K562 (cell line): Measurements from ENCODE around the gene MAP4K4. TPM values are rescaled to one million over a fixed set of nuclear protein-coding genes. Genes with fewer than 3 reads are reported as not detected.

Source experiments
- ATAC-seq: fragments of 200-7000 bp; cut with Tn5 transposase; 3 replicates; pipeline ENCODE4 v1.9.1; 2020; ENCODE audit warnings: moderate library complexity
- BruUV-seq: library from RNA; stranded (reverse); fragments of 400-500 nt; replicated peaks from 2 replicates; lab custom pipeline; 2021; lab: Mats Ljungman, UMichigan
- CTCF ChIA-PET: fragments of 300-600 bp; formaldehyde crosslinking; extraction: SDS; loops from one replicate; lab custom pipeline; 2021; ENCODE audit warnings: low intra/inter-chr PET ratio; lab: Yijun Ruan, JAX
- POLR2A ChIA-PET: fragments of 300-600, 350-650 bp; sonication (Branson Sonifier 250); formaldehyde crosslinking; extraction: SDS; loops from one replicate; lab custom pipeline; 2021; ENCODE audit warnings: antibody characterized with exemption, inconsistent platforms; lab: Yijun Ruan, JAX
- DNase-seq, 4 experiments: peaks; one replicate each; pipeline versions ENCODE4 v3.0.0 to v3.0.0-alpha.2; 2011 to 2018; ENCODE audit warnings: low spot score in 3 of 4, mixed read lengths in 3 of 4; ENCODE audit errors: extremely low read depth in 1 of 4
- FAIRE-seq: peaks from 2 replicates; lab custom pipeline; 2011; peaks lifted over from hg19 to GRCh38; lab: Jason Lieb, UNC
- H2AFZ ChIP-seq: 2 replicates; pipeline ENCODE4 v1.6.0; 2011; ENCODE audit warnings: low read depth, low read length, control low read depth, inconsistent platforms
- H3K27ac ChIP-seq: fragments of 200-600 bp; 3 replicates; pipeline ENCODE4 v1.8.0; 2011; ENCODE audit warnings: low read depth, mild to moderate bottlenecking, control low read depth, inconsistent platforms, low read length, moderate library complexity, mixed read lengths; ENCODE audit errors: extremely low read depth
- H3K27me3 ChIP-seq, 2 experiments: fragments of 300-600 bp in 1 of 2; 2 replicates in 1 of 2; 3 replicates in 1 of 2; pipeline versions ENCODE4 v1.6.0 to v1.8.0; 2011; ENCODE audit warnings: inconsistent platforms in 2 of 2, low read length in 2 of 2, mild to moderate bottlenecking in 1 of 2, mixed read lengths in 1 of 2, moderate library complexity in 1 of 2; ENCODE audit not compliant: control insufficient read depth in 2 of 2, insufficient read depth in 2 of 2
- H3K36me3 ChIP-seq: fragments of 300-600 bp; 3 replicates; pipeline ENCODE4 v1.8.0; 2011; ENCODE audit warnings: mild to moderate bottlenecking, low read length, inconsistent platforms; ENCODE audit not compliant: control insufficient read depth, insufficient read depth
- H3K4me1 ChIP-seq, 2 experiments: fragments of 200-600 bp in 1 of 2; replicated peaks in 1 of 2; 2 replicates in 1 of 2; 3 replicates in 1 of 2; pipeline versions ENCODE4 v1.5.1 to v1.8.0; 2011; ENCODE audit warnings: inconsistent platforms in 2 of 2, low read length in 2 of 2, mild to moderate bottlenecking in 1 of 2, mixed read lengths in 1 of 2, moderate library complexity in 1 of 2; ENCODE audit not compliant: control insufficient read depth in 2 of 2, insufficient read depth in 2 of 2
- H3K4me2 ChIP-seq: 2 replicates; pipeline ENCODE4 v1.6.1; 2011; ENCODE audit warnings: low read length, control low read depth, inconsistent platforms, mixed read lengths; ENCODE audit not compliant: insufficient read depth
- H3K4me3 ChIP-seq: fragments of 200-600 bp; sonication (generic), shearing (Covaris generic); 2 replicates; pipeline ENCODE4 v1.5.1; 2016; ENCODE audit warnings: control low read depth, inconsistent platforms
- H3K79me2 ChIP-seq: fragments of 200-600 bp; 3 replicates; pipeline ENCODE4 v1.8.0; 2011; ENCODE audit warnings: low read length, inconsistent platforms; ENCODE audit not compliant: control insufficient read depth, insufficient read depth
- H3K9ac ChIP-seq, 2 experiments: 2 replicates each; pipeline versions ENCODE4 v1.6.0 to v1.6.1; 2011; ENCODE audit warnings: low read depth in 2 of 2, low read length in 2 of 2, control low read depth in 1 of 2, inconsistent platforms in 1 of 2, mild to moderate bottlenecking in 1 of 2, mixed read lengths in 1 of 2; ENCODE audit not compliant: insufficient read depth in 1 of 2
- H3K9me1 ChIP-seq: one replicate; pipeline ENCODE4 v1.6.0; 2011; ENCODE audit warnings: inconsistent platforms, mild to moderate bottlenecking, low read length, moderate library complexity; ENCODE audit not compliant: control insufficient read depth, insufficient read depth
- H3K9me3 ChIP-seq: replicated peaks from 2 replicates; pipeline ENCODE4 v1.5.1; 2011; ENCODE audit warnings: low read depth, low read length, inconsistent platforms; ENCODE audit not compliant: control insufficient read depth, insufficient read depth
- H4K20me1 ChIP-seq: replicated peaks from 2 replicates; pipeline ENCODE4 v1.6.1; 2011; ENCODE audit warnings: low read length, inconsistent platforms, mixed read lengths; ENCODE audit not compliant: control insufficient read depth, insufficient read depth
- CHD4 ChIP-seq: fragments of 200-600 bp; sonication (generic); IDR thresholded peaks from 3 replicates; pipeline ENCODE4 v1.6.1; 2012; ENCODE audit warnings: low read depth, mild to moderate bottlenecking, mixed read lengths, low read length, inconsistent platforms; ENCODE audit not compliant: insufficient read depth, insufficient replicate concordance, poor library complexity, severe bottlenecking
- FOXJ2 ChIP-seq: fragments of 200-800 bp; sonication (Bioruptor generic); IDR thresholded peaks from 2 replicates; pipeline ENCODE4 v1.6.1; 2016; ENCODE audit warnings: missing genetic modification characterization, missing compliant biosample characterization
- HNRNPH1 ChIP-seq: fragments of 200-400 bp; formaldehyde crosslinking; optimal IDR thresholded peaks from 2 replicates; pipeline ENCODE3; 2017; ENCODE audit warnings: low read depth, mild to moderate bottlenecking, low read length, moderate library complexity
- JUNB ChIP-seq: fragments of 450-650 bp; formaldehyde crosslinking; conservative IDR thresholded peaks from 2 replicates; pipeline ENCODE4 v1.4.0; 2020; ENCODE audit warnings: mild to moderate bottlenecking
- NFYB ChIP-seq: IDR thresholded peaks from 2 replicates; pipeline ENCODE4 v1.6.1; 2011; ENCODE audit warnings: mild to moderate bottlenecking, moderate library complexity; ENCODE audit not compliant: insufficient read length; ENCODE audit errors: extremely low read depth
- PML ChIP-seq: IDR thresholded peaks from 2 replicates; pipeline ENCODE4 v1.6.1; 2012; ENCODE audit warnings: low read length, inconsistent platforms
- SRSF9 ChIP-seq: fragments of 200-400 bp; formaldehyde crosslinking; IDR thresholded peaks from 2 replicates; pipeline ENCODE4 v1.6.1; 2017; ENCODE audit warnings: low read depth, low read length, borderline replicate concordance
- STAT5A ChIP-seq: IDR thresholded peaks from 2 replicates; pipeline ENCODE4 v1.6.1; 2012; ENCODE audit warnings: low read length, inconsistent platforms, borderline replicate concordance
- U2AF1 ChIP-seq: fragments of 200-400 bp; formaldehyde crosslinking; optimal IDR thresholded peaks from 2 replicates; pipeline ENCODE3; 2017; ENCODE audit warnings: mild to moderate bottlenecking, low read depth, low read length, moderate library complexity
- ZNF436 ChIP-seq: fragments of 250-450, 450-650 bp; sonication (Bioruptor Pico); formaldehyde crosslinking; IDR thresholded peaks from 2 replicates; pipeline ENCODE4 v1.7.0; 2020; ENCODE audit warnings: mild to moderate bottlenecking
- WGBS: fragments of 100-300 bp; shearing (Covaris generic); methylation state at CpG from one replicate; pipeline ENCODE4 v1.1.6; 2016; ENCODE audit warnings: low coverage, mixed read lengths; ENCODE audit not compliant: insufficient coverage; ENCODE audit errors: missing lambda C conversion rate; 5-methylcytosine and 5-hydroxymethylcytosine counted together
- in situ Hi-C: fragments of 300-500 bp; cut with MboI; formaldehyde crosslinking; loops from 4 replicates; pipeline ENCODE4 v1.15.0; 2018; ENCODE audit warnings: inconsistent platforms, mixed read lengths
- intact Hi-C: fragments of 100-400 bp; cut with micrococcal nuclease; formaldehyde crosslinking; loops from 2 replicates; pipeline ENCODE4 v1.14.2; 2022
- polyA plus RNA-seq, 8 experiments: library from polyadenylated mRNA; depleted of rRNA in 4 of 8; stranded (reverse) in 5 of 8; unstranded in 3 of 8; fragments of >200 nt; fragmentation: Nextera tagmentation in 2 of 8; fragmentation: Illumina TruSeq in 1 of 8; extraction: Ambion mirVana in 2 of 8; extraction: Trizol in 1 of 8; gene quantifications; 2 replicates each; pipeline versions ENCODE4 v1.2.1 to v1.2.3, GENCODE V29; 2011 to 2014; ENCODE audit warnings: inconsistent platforms in 1 of 8, missing spikeins in 1 of 8
- total RNA-seq, 7 experiments: library from RNA; depleted of rRNA in 6 of 7; stranded (reverse); fragments of >200 nt in 6 of 7; fragmentation: Illumina TruSeq in 2 of 7; extraction: Trizol in 2 of 7; gene quantifications; 2 replicates each; pipeline versions ENCODE4 v1.2.1 to v1.2.3, GENCODE V29; 2011 to 2021; ENCODE audit warnings: low replicate concordance in 1 of 7
- TF ChIP-seq, protein P1 (sequence below): sonication (generic); formaldehyde crosslinking; IDR thresholded peaks from 2 replicates; pipeline ENCODE4 v1.8.0; 2022; ENCODE audit warnings: mild to moderate bottlenecking, low read depth, missing genetic modification reagents
- TF ChIP-seq, protein P2 (sequence below): fragments of 450-650 bp; IDR thresholded peaks from 2 replicates; pipeline ENCODE4 v1.6.1; 2016; ENCODE audit warnings: low read depth, mild to moderate bottlenecking, moderate library complexity
- TF ChIP-seq, protein P3 (sequence below): fragments of 450-650 bp; formaldehyde crosslinking; IDR thresholded peaks from 2 replicates; pipeline ENCODE4 v1.4.0; 2020; ENCODE audit warnings: mild to moderate bottlenecking, moderate library complexity
- TF ChIP-seq, protein P4 (sequence below): sonication (generic); formaldehyde crosslinking; IDR thresholded peaks from 2 replicates; pipeline ENCODE4 v1.8.0; 2023; ENCODE audit warnings: mild to moderate bottlenecking, missing genetic modification reagents

Gene MAP4K4
- total and polyA plus RNA-seq, 9 of the 15 experiments (the other 6 are each of a cell fraction or from before 2014, with no cell fraction given): 7.6 to 76.4 (median 50.6) TPM

DNA sequence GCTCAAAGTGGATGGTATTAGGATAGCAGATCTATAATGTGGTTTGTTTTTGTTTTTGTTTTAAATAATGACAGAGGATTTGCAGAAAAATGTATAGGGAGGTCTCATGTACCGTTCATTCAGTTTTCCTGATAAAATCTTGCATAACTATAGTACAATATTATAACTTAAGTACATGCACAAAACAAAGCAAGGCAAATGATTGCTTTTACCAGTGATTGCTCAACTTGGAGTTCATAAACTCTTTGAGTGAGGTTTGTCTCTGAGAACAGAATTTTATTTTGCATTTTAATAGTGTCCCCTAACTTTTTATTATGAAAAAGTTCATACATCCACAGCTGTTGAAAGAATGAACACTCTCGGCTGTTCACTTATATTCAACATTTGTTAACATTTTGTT, 96.6 kb downstream of the MAP4K4 start:
- peaks cover 0 to 7% of the 10 kb centered on the region in 2 experiments; a peak in 2 of 5 replicates for H3K4me1 ChIP-seq
- CTCF ChIA-PET: interaction anchor here (0.7 kb wide), 1 partner anchor 22 kb away, joined by 6 read pairs; no protein-coding TSS in a partner anchor

More for the DNA sequence above, 96.6 kb downstream of the MAP4K4 start:
- BruUV-seq: no TSS peak
- peaks cover 31% of the 10 kb centered on the region for H3K79me2 ChIP-seq
- no peak for ATAC-seq
- FAIRE-seq: no peak
- H3K36me3 ChIP-seq: peaks cover 16% of the 10 kb centered on the region; the same call in 2 of the 3 replicates
- no peaks in the 10 kb centered on the region for H3K27me3 ChIP-seq
- H2AFZ ChIP-seq: no peak overlapping the region
- H3K27ac ChIP-seq: no peak overlapping the region
- no peak overlapping the region for H3K4me2 ChIP-seq
- intact Hi-C loops: no loop called here
- WGBS: 74% methylated on average over 2 of the region's 2 CpGs
- H3K9ac ChIP-seq: no peak overlapping the region
- H3K9me3 ChIP-seq: no peaks in the 10 kb centered on the region
- in situ Hi-C loops: no loop called here
- peaks cover 14% of the 10 kb centered on the region; the same call in 1 of the 2 replicates for H4K20me1 ChIP-seq
- POLR2A ChIA-PET: no interaction called here
- no peak for TF ChIP-seq HNRNPH1
- TF ChIP-seq U2AF1: no peak
- TF ChIP-seq, protein P1, sequence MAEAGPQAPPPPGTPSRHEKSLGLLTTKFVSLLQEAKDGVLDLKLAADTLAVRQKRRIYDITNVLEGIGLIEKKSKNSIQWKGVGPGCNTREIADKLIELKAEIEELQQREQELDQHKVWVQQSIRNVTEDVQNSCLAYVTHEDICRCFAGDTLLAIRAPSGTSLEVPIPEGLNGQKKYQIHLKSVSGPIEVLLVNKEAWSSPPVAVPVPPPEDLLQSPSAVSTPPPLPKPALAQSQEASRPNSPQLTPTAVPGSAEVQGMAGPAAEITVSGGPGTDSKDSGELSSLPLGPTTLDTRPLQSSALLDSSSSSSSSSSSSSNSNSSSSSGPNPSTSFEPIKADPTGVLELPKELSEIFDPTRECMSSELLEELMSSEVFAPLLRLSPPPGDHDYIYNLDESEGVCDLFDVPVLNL (CRISPR knock-in tag): no peak
- TF ChIP-seq, protein P2, sequence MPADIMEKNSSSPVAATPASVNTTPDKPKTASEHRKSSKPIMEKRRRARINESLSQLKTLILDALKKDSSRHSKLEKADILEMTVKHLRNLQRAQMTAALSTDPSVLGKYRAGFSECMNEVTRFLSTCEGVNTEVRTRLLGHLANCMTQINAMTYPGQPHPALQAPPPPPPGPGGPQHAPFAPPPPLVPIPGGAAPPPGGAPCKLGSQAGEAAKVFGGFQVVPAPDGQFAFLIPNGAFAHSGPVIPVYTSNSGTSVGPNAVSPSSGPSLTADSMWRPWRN: no peak
- TF ChIP-seq JUNB (CRISPR knock-in tag): no peak
- TF ChIP-seq FOXJ2 (tag): no peak
- TF ChIP-seq, protein P3, sequence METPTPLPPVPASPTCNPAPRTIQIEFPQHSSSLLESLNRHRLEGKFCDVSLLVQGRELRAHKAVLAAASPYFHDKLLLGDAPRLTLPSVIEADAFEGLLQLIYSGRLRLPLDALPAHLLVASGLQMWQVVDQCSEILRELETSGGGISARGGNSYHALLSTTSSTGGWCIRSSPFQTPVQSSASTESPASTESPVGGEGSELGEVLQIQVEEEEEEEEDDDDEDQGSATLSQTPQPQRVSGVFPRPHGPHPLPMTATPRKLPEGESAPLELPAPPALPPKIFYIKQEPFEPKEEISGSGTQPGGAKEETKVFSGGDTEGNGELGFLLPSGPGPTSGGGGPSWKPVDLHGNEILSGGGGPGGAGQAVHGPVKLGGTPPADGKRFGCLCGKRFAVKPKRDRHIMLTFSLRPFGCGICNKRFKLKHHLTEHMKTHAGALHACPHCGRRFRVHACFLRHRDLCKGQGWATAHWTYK (CRISPR knock-in tag): no peak
- TF ChIP-seq STAT5A: no peak
- TF ChIP-seq CHD4: no peak
- TF ChIP-seq ZNF436: no peak
- no peak for TF ChIP-seq PML
- TF ChIP-seq, protein P4, sequence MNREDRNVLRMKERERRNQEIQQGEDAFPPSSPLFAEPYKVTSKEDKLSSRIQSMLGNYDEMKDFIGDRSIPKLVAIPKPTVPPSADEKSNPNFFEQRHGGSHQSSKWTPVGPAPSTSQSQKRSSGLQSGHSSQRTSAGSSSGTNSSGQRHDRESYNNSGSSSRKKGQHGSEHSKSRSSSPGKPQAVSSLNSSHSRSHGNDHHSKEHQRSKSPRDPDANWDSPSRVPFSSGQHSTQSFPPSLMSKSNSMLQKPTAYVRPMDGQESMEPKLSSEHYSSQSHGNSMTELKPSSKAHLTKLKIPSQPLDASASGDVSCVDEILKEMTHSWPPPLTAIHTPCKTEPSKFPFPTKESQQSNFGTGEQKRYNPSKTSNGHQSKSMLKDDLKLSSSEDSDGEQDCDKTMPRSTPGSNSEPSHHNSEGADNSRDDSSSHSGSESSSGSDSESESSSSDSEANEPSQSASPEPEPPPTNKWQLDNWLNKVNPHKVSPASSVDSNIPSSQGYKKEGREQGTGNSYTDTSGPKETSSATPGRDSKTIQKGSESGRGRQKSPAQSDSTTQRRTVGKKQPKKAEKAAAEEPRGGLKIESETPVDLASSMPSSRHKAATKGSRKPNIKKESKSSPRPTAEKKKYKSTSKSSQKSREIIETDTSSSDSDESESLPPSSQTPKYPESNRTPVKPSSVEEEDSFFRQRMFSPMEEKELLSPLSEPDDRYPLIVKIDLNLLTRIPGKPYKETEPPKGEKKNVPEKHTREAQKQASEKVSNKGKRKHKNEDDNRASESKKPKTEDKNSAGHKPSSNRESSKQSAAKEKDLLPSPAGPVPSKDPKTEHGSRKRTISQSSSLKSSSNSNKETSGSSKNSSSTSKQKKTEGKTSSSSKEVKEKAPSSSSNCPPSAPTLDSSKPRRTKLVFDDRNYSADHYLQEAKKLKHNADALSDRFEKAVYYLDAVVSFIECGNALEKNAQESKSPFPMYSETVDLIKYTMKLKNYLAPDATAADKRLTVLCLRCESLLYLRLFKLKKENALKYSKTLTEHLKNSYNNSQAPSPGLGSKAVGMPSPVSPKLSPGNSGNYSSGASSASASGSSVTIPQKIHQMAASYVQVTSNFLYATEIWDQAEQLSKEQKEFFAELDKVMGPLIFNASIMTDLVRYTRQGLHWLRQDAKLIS (CRISPR knock-in tag): no peak
- no peak for TF ChIP-seq SRSF9
- no peak for TF ChIP-seq NFYB
- no peak for DNase-seq
- no peaks in the 10 kb centered on the region for H3K9me1 ChIP-seq
- no peak overlapping the region for H3K4me3 ChIP-seq
